IMR-90 (cell line): ENCODE results near the gene ZNF365. TPM values are rescaled to one million over a fixed set of nuclear protein-coding genes. Genes with fewer than 3 reads are reported as not detected.

Source experiments
- ATAC-seq: fragments of 200-7000 bp; cut with Tn5 transposase; 2 replicates; pipeline ENCODE4 v1.9.1; 2020; ENCODE audit warnings: low read depth, mild to moderate bottlenecking, moderate library complexity
- BruUV-seq: library from RNA; stranded (reverse); fragments of 400-500 nt; replicated peaks from 2 replicates; lab custom pipeline; 2021; lab: Mats Ljungman, UMichigan
- CTCF ChIA-PET: fragments of 300-600 bp; formaldehyde crosslinking; extraction: SDS; loops from one replicate; lab custom pipeline; 2021; ENCODE audit warnings: antibody characterized with exemption; lab: Yijun Ruan, JAX
- POLR2A ChIA-PET: fragments of 300-600 bp; sonication (Branson Sonifier 250); formaldehyde crosslinking; loops from one replicate; lab custom pipeline; 2022; ENCODE audit warnings: antibody characterized with exemption; ENCODE audit not compliant: unreplicated experiment; lab: Charles Lee
- DNase-seq: peaks from one replicate; pipeline ENCODE4 v3.0.0; 2013
- H2AFZ ChIP-seq: replicated peaks from 2 replicates; pipeline ENCODE3; 2013; ENCODE audit warnings: low read length, mild to moderate bottlenecking; ENCODE audit not compliant: poor library complexity
- H2AK5ac ChIP-seq: 2 replicates; pipeline ENCODE4 v1.6.1; 2013; ENCODE audit warnings: low read depth, low read length, inconsistent platforms
- H2AK9ac ChIP-seq: replicated peaks from 2 replicates; pipeline ENCODE3; 2013; ENCODE audit warnings: mild to moderate bottlenecking, low read depth, low read length, moderate library complexity; ENCODE audit not compliant: poor library complexity
- H2BK120ac ChIP-seq: 2 replicates; pipeline ENCODE4 v1.6.1; 2013; ENCODE audit warnings: low read depth, low read length, inconsistent platforms
- H2BK15ac ChIP-seq: 3 replicates; pipeline ENCODE4 v1.6.1; 2013; ENCODE audit warnings: low read depth, low read length, inconsistent platforms
- H2BK20ac ChIP-seq: 2 replicates; pipeline ENCODE4 v1.6.1; 2013; ENCODE audit warnings: low read depth, mild to moderate bottlenecking, inconsistent platforms, low read length, moderate library complexity
- H2BK5ac ChIP-seq: 2 replicates; pipeline ENCODE4 v1.6.1; 2013; ENCODE audit warnings: mild to moderate bottlenecking, low read depth, low read length, inconsistent platforms; ENCODE audit not compliant: poor library complexity, severe bottlenecking
- H3K14ac ChIP-seq: replicated peaks from 2 replicates; pipeline ENCODE4 v1.6.1; 2013; ENCODE audit warnings: low read depth, low read length, inconsistent platforms
- H3K18ac ChIP-seq: 2 replicates; pipeline ENCODE4 v1.6.1; 2013; ENCODE audit warnings: low read depth, low read length, control low read depth
- H3K23ac ChIP-seq: 2 replicates; pipeline ENCODE4 v1.6.1; 2013; ENCODE audit warnings: low read depth, low read length, inconsistent platforms
- H3K27ac ChIP-seq: 2 replicates; pipeline ENCODE4 v1.5.1; 2013; ENCODE audit warnings: mild to moderate bottlenecking, control low read depth, low read length; ENCODE audit not compliant: insufficient read depth
- H3K27me3 ChIP-seq: 2 replicates; pipeline ENCODE4 v1.6.1; 2013; ENCODE audit warnings: low read length; ENCODE audit not compliant: control insufficient read depth, insufficient read depth
- H3K36me3 ChIP-seq: 2 replicates; pipeline ENCODE4 v1.6.1; 2013; ENCODE audit warnings: low read length, mixed read lengths; ENCODE audit not compliant: control insufficient read depth, insufficient read depth
- H3K4ac ChIP-seq: 2 replicates; pipeline ENCODE4 v1.6.1; 2013; ENCODE audit warnings: low read depth, low read length, inconsistent platforms
- H3K4me1 ChIP-seq: 2 replicates; pipeline ENCODE4 v1.6.1; 2013; ENCODE audit warnings: low read length, mixed read lengths; ENCODE audit not compliant: control insufficient read depth, insufficient read depth
- H3K4me2 ChIP-seq: 2 replicates; pipeline ENCODE4 v1.6.1; 2013; ENCODE audit warnings: low read depth, mild to moderate bottlenecking, control low read depth, low read length, moderate library complexity
- H3K4me3 ChIP-seq: 2 replicates; pipeline ENCODE4 v1.5.1; 2013; ENCODE audit warnings: low read depth, mild to moderate bottlenecking, control low read depth, low read length, moderate library complexity; ENCODE audit not compliant: insufficient read depth
- H3K56ac ChIP-seq: 2 replicates; pipeline ENCODE4 v1.6.1; 2013; ENCODE audit warnings: low read length, inconsistent platforms; ENCODE audit not compliant: insufficient read depth; ENCODE audit errors: extremely low read depth
- H3K79me1 ChIP-seq, 2 experiments: 2 replicates each; pipeline ENCODE4 v1.6.1; 2013; ENCODE audit warnings: low read length in 2 of 2, inconsistent platforms in 1 of 2, low read depth in 1 of 2
- H3K9ac ChIP-seq: 2 replicates; pipeline ENCODE4 v1.6.1; 2013; ENCODE audit warnings: low read depth, low read length, control low read depth
- H3K9me1 ChIP-seq: 2 replicates; pipeline ENCODE4 v1.6.1; 2013; ENCODE audit warnings: low read length, inconsistent platforms; ENCODE audit not compliant: insufficient read depth
- H3K9me3 ChIP-seq: 2 replicates; pipeline ENCODE4 v1.6.1; 2013; ENCODE audit warnings: low read length; ENCODE audit not compliant: control insufficient read depth, insufficient read depth
- H4K20me1 ChIP-seq: 2 replicates; pipeline ENCODE4 v1.6.1; 2013; ENCODE audit warnings: low read length, inconsistent platforms; ENCODE audit not compliant: insufficient read depth
- H4K5ac ChIP-seq: 2 replicates; pipeline ENCODE4 v1.6.1; 2013; ENCODE audit warnings: mild to moderate bottlenecking, low read depth, low read length, control low read depth
- H4K8ac ChIP-seq, 2 experiments: 2 replicates each; pipeline ENCODE4 v1.6.1; 2013; ENCODE audit warnings: low read depth in 2 of 2, low read length in 2 of 2, control low read depth in 1 of 2, inconsistent platforms in 1 of 2
- H4K91ac ChIP-seq: 2 replicates; pipeline ENCODE4 v1.6.1; 2013; ENCODE audit warnings: low read depth, low read length, inconsistent platforms; ENCODE audit not compliant: insufficient read depth
- BHLHE40 ChIP-seq: fragments of 150-350 bp; IDR thresholded peaks from 2 replicates; pipeline ENCODE4 v1.6.1; 2016; ENCODE audit warnings: mild to moderate bottlenecking, low read depth, low read length
- CHD1 ChIP-seq: IDR thresholded peaks from 2 replicates; pipeline ENCODE4 v1.6.1; 2012; ENCODE audit warnings: low read depth, low read length, improper control_type of control experiment
- MAZ ChIP-seq: IDR thresholded peaks from 2 replicates; pipeline ENCODE4 v1.6.1; 2012; ENCODE audit warnings: low read depth, mild to moderate bottlenecking, low read length, improper control_type of control experiment, moderate library complexity, borderline replicate concordance
- RCOR1 ChIP-seq: IDR thresholded peaks from 2 replicates; pipeline ENCODE4 v1.6.1; 2012; ENCODE audit warnings: mild to moderate bottlenecking, low read length, improper control_type of control experiment; ENCODE audit not compliant: insufficient replicate concordance
- WGBS, 2 experiments: methylation state at CpG; one replicate each; pipeline versions ENCODE4 v1.1.5 to v1.1.7; 2013; ENCODE audit warnings: missing lambda C conversion rate in 2 of 2; ENCODE audit not compliant: insufficient read length in 1 of 2; ENCODE audit errors: extremely low coverage in 2 of 2; 5-methylcytosine and 5-hydroxymethylcytosine counted together
- dilution Hi-C: fragments of 300-500 bp; cut with HindIII; formaldehyde crosslinking; loops from one replicate; pipeline ENCODE4 v1.14.3; 2018; ENCODE audit warnings: low sequenced_read_pairs; ENCODE audit not compliant: unreplicated experiment
- in situ Hi-C: fragments of 300-500 bp; cut with MboI; formaldehyde crosslinking; loops from 3 replicates; pipeline ENCODE4 v1.14.3; 2019; ENCODE audit warnings: low sequenced_read_pairs, inconsistent platforms, mixed read lengths
- intact Hi-C: fragments of 100-400 bp; cut with micrococcal nuclease; formaldehyde crosslinking; loops from 2 replicates; pipeline ENCODE4 v1.10.0; 2022
- polyA plus RNA-seq, 3 experiments: library from polyadenylated mRNA; depleted of rRNA; stranded (reverse); fragments of >200 nt; gene quantifications; 2 replicates each; pipeline ENCODE4 v1.2.3, GENCODE V29; 2012; ENCODE audit warnings: low replicate concordance in 1 of 3
- total RNA-seq: library from RNA; depleted of rRNA; stranded (reverse); fragments of >200 nt; gene quantifications from 2 replicates; pipeline ENCODE4 v1.2.3, GENCODE V29; 2012
- TF ChIP-seq, protein P1 (sequence below): fragments of 150-350 bp; IDR thresholded peaks from 2 replicates; pipeline ENCODE4 v1.6.1; 2016; ENCODE audit warnings: low read depth, mild to moderate bottlenecking, low read length, moderate library complexity, borderline replicate concordance

The ZNF365 gene
- total and polyA plus RNA-seq, 2 of the 4 experiments (the other 2 are of a cell fraction) = 1.2 to 3.2 TPM

GRCh38 chr10:62377026-62377415 is 2.9 kb downstream of the ZNF365 start:
- dilution Hi-C loops = no loop called here
- POLR2A ChIA-PET = no interaction called here
- WGBS, 2 experiments = no CpG with 5 or more reads among the region's 3 CpGs

More at GRCh38 chr10:62377026-62377415, 2.9 kb downstream of the ZNF365 start:
- no peak overlapping the region for H3K4ac ChIP-seq
- no peak overlapping the region for H2BK5ac ChIP-seq
- BruUV-seq = no TSS peak
- H3K9me3 ChIP-seq = no peaks in the 10 kb centered on the region
- no peak overlapping the region for H2BK20ac ChIP-seq
- peaks cover 5% of the 10 kb centered on the region for H3K4me1 ChIP-seq
- CTCF ChIA-PET = interaction anchor here (0.6 kb wide), 1 partner anchor 688 kb away, joined by 3 read pairs; no protein-coding TSS in a partner anchor
- H3K18ac ChIP-seq = no peak overlapping the region
- no peak overlapping the region for H4K5ac ChIP-seq
- no peak overlapping the region for H2BK120ac ChIP-seq
- no peaks in the 10 kb centered on the region for H3K79me1 ChIP-seq
- H3K27ac ChIP-seq = no peak overlapping the region
- H4K91ac ChIP-seq = no peak overlapping the region
- H3K56ac ChIP-seq = no peak overlapping the region
- TF ChIP-seq MAZ (no peak), BHLHE40 (no peak), CHD1 (no peak), RCOR1 (no peak)
- TF ChIP-seq, protein P1, sequence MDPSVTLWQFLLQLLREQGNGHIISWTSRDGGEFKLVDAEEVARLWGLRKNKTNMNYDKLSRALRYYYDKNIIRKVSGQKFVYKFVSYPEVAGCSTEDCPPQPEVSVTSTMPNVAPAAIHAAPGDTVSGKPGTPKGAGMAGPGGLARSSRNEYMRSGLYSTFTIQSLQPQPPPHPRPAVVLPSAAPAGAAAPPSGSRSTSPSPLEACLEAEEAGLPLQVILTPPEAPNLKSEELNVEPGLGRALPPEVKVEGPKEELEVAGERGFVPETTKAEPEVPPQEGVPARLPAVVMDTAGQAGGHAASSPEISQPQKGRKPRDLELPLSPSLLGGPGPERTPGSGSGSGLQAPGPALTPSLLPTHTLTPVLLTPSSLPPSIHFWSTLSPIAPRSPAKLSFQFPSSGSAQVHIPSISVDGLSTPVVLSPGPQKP = no peak
- H2AK5ac ChIP-seq = no peak overlapping the region
- H2AK9ac ChIP-seq = no peak overlapping the region
- no peaks in the 10 kb centered on the region; the same call in 1 of the 2 replicates for H4K20me1 ChIP-seq
- no peak overlapping the region for H3K4me2 ChIP-seq
- intact Hi-C loops (no loop called here), in situ Hi-C loops (no loop called here)
- H4K8ac ChIP-seq = no peak overlapping the region
- no peak overlapping the region for H3K14ac ChIP-seq
- no peak overlapping the region for H2AFZ ChIP-seq
- no peak overlapping the region for H2BK15ac ChIP-seq
- H3K9ac ChIP-seq = no peak overlapping the region
- H3K4me3 ChIP-seq = no peak overlapping the region
- H3K27me3 ChIP-seq = no peaks in the 10 kb centered on the region
- H3K9me1 ChIP-seq = no peaks in the 10 kb centered on the region; the same call in 1 of the 2 replicates
- no peak overlapping the region for H3K23ac ChIP-seq
- DNase-seq (no peak), ATAC-seq (no peak)
- H3K36me3 ChIP-seq = no peaks in the 10 kb centered on the region
